H1 (cell line): ENCODE data around the gene SYNJ2. TPM values are rescaled to one million over a fixed set of nuclear protein-coding genes. Genes with fewer than 3 reads are reported as not detected.
A peak's percentile ranks its signal among the peaks of the same experiment; 100 is the strongest.

Experiments
- CTCF ChIA-PET: fragments of 300-600 bp; sonication (Branson Sonifier 250); formaldehyde crosslinking; loops from one replicate; lab custom pipeline; 2021; ENCODE audit not compliant: partially characterized antibody; lab: Charles Lee
- POLR2A ChIA-PET: fragments of 300-600 bp; sonication (Branson Sonifier 250); formaldehyde crosslinking; loops from one replicate; lab custom pipeline; 2021; ENCODE audit warnings: inconsistent platforms; ENCODE audit not compliant: partially characterized antibody; lab: Charles Lee
- DNase-seq, 2 experiments: peaks; one replicate each; pipeline versions ENCODE4 v3.0.0 to v3.0.0-alpha.2; 2010 to 2022; ENCODE audit warnings: low spot score in 2 of 2, low read depth in 1 of 2, mixed read lengths in 1 of 2
- FAIRE-seq: peaks from 2 replicates; lab custom pipeline; 2011; peaks lifted over from hg19 to GRCh38; lab: Jason Lieb, UNC
- H2AFZ ChIP-seq: 2 replicates; pipeline ENCODE4 v1.8.1; 2012; ENCODE audit warnings: low read length, inconsistent platforms
- H2AK5ac ChIP-seq: 2 replicates; pipeline ENCODE4 v1.6.1; 2013; ENCODE audit warnings: low read depth, low read length
- H2BK120ac ChIP-seq: replicated peaks from 2 replicates; pipeline ENCODE3; 2013; ENCODE audit warnings: low read depth, low read length, inconsistent platforms
- H2BK12ac ChIP-seq: 2 replicates; pipeline ENCODE4 v1.6.1; 2013; ENCODE audit warnings: low read depth, low read length
- H2BK15ac ChIP-seq: 2 replicates; pipeline ENCODE4 v1.6.1; 2013; ENCODE audit warnings: low read length
- H2BK20ac ChIP-seq: 2 replicates; pipeline ENCODE4 v1.6.1; 2013; ENCODE audit warnings: low read length
- H2BK5ac ChIP-seq: 2 replicates; pipeline ENCODE4 v1.6.1; 2013; ENCODE audit warnings: low read depth, low read length
- H3K14ac ChIP-seq: 2 replicates; pipeline ENCODE4 v1.6.1; 2013; ENCODE audit warnings: inconsistent platforms; ENCODE audit not compliant: insufficient read length
- H3K18ac ChIP-seq: 2 replicates; pipeline ENCODE4 v1.6.1; 2013; ENCODE audit warnings: low read length; ENCODE audit errors: extremely low read depth
- H3K23ac ChIP-seq: 2 replicates; pipeline ENCODE4 v1.6.1; 2013; ENCODE audit warnings: inconsistent platforms; ENCODE audit not compliant: insufficient read length
- H3K23me2 ChIP-seq: 2 replicates; pipeline ENCODE4 v1.6.1; 2013; ENCODE audit warnings: low read depth, low read length
- H3K27ac ChIP-seq: 2 replicates; pipeline ENCODE4 v1.6.1; 2011; ENCODE audit warnings: low read depth, low read length, inconsistent platforms
- H3K27me3 ChIP-seq, 4 experiments: replicated peaks in 1 of 4; 1 replicate in 1 of 4; 2 replicates in 3 of 4; pipeline versions ENCODE4 v1.6.1 to v1.8.1; 2011 to 2013; ENCODE audit warnings: low read length in 3 of 4, mild to moderate bottlenecking in 3 of 4, inconsistent platforms in 2 of 4, mixed read lengths in 2 of 4, moderate library complexity in 1 of 4; ENCODE audit not compliant: control insufficient read depth in 3 of 4, insufficient read depth in 3 of 4; ENCODE audit errors: extremely low read depth in 1 of 4
- H3K36me3 ChIP-seq, 4 experiments: 2 replicates each; pipeline versions ENCODE4 v1.6.1 to v1.8.1; 2011 to 2013; ENCODE audit warnings: mild to moderate bottlenecking in 4 of 4, low read length in 3 of 4, moderate library complexity in 2 of 4, control low read depth in 1 of 4, inconsistent platforms in 1 of 4; ENCODE audit not compliant: insufficient read depth in 4 of 4, control insufficient read depth in 2 of 4
- H3K4ac ChIP-seq: replicated peaks from 2 replicates; pipeline ENCODE3; 2013; ENCODE audit warnings: low read length, low read depth, mixed read lengths, inconsistent platforms; ENCODE audit not compliant: insufficient read length
- H3K4me1 ChIP-seq, 4 experiments: replicated peaks in 1 of 4; 1 replicate in 1 of 4; 2 replicates in 3 of 4; pipeline versions ENCODE4 v1.6.1 to v1.8.1; 2011 to 2013; ENCODE audit warnings: low read length in 3 of 4, inconsistent platforms in 2 of 4, mixed read lengths in 1 of 4; ENCODE audit not compliant: insufficient read depth in 4 of 4, control insufficient read depth in 3 of 4
- H3K4me2 ChIP-seq, 2 experiments: 2 replicates each; pipeline versions ENCODE4 v1.6.1 to v1.8.1; 2011 to 2013; ENCODE audit warnings: low read depth in 2 of 2, low read length in 2 of 2, control low read depth in 1 of 2, inconsistent platforms in 1 of 2, mild to moderate bottlenecking in 1 of 2; ENCODE audit not compliant: insufficient read depth in 1 of 2
- H3K4me3 ChIP-seq, 4 experiments: fragments of 200-600, 300-600 bp in 1 of 4; sonication (generic), shearing (Covaris generic), sonication (Bioruptor Twin) in 1 of 4; 2 replicates each; pipeline versions ENCODE4 v1.5.1 to v1.8.1; 2011 to 2016; ENCODE audit warnings: low read length in 4 of 4, low read depth in 3 of 4, control low read depth in 2 of 4, inconsistent platforms in 2 of 4, mild to moderate bottlenecking in 2 of 4, mixed read lengths in 1 of 4, moderate library complexity in 1 of 4; ENCODE audit not compliant: insufficient read depth in 2 of 4; ENCODE audit errors: extremely low read depth in 1 of 4
- H3K56ac ChIP-seq: replicated peaks from 2 replicates; pipeline ENCODE3; 2013; ENCODE audit warnings: low read depth, mild to moderate bottlenecking, mixed read lengths, low read length, inconsistent platforms; ENCODE audit not compliant: insufficient read length
- H3K79me1 ChIP-seq: 2 replicates; pipeline ENCODE4 v1.6.1; 2013; ENCODE audit warnings: low read depth, low read length, control low read depth
- H3K79me2 ChIP-seq, 2 experiments: 2 replicates each; pipeline versions ENCODE4 v1.6.1 to v1.8.1; 2012 to 2013; ENCODE audit warnings: low read length in 2 of 2, mild to moderate bottlenecking in 2 of 2, inconsistent platforms in 1 of 2; ENCODE audit not compliant: insufficient read depth in 2 of 2, control insufficient read depth in 1 of 2
- H3K9ac ChIP-seq, 4 experiments: replicated peaks in 1 of 4; 1 replicate in 1 of 4; 2 replicates in 3 of 4; pipeline versions ENCODE4 v1.6.1 to v1.8.1; 2011 to 2013; ENCODE audit warnings: low read depth in 3 of 4, low read length in 3 of 4, control low read depth in 2 of 4, mild to moderate bottlenecking in 2 of 4, moderate library complexity in 2 of 4, inconsistent platforms in 1 of 4; ENCODE audit errors: extremely low read depth in 1 of 4
- H3K9me3 ChIP-seq, 2 experiments: 2 replicates each; pipeline versions ENCODE4 v1.6.1 to v1.8.1; 2012 to 2013; ENCODE audit warnings: mild to moderate bottlenecking in 2 of 2, moderate library complexity in 2 of 2, control low read depth in 1 of 2, inconsistent platforms in 1 of 2, low read depth in 1 of 2, low read length in 1 of 2, mixed read lengths in 1 of 2; ENCODE audit not compliant: insufficient read depth in 2 of 2
- H4K20me1 ChIP-seq, 2 experiments: replicated peaks in 1 of 2; 2 replicates each; pipeline versions ENCODE3 to v1.8.1; 2011 to 2013; ENCODE audit warnings: inconsistent platforms in 2 of 2, low read length in 2 of 2, mild to moderate bottlenecking in 1 of 2; ENCODE audit not compliant: insufficient read depth in 2 of 2, control insufficient read depth in 1 of 2
- H4K5ac ChIP-seq: 2 replicates; pipeline ENCODE4 v1.6.1; 2013; ENCODE audit warnings: low read length, low read depth, mixed read lengths, inconsistent platforms; ENCODE audit not compliant: insufficient read length
- H4K8ac ChIP-seq: 2 replicates; pipeline ENCODE4 v1.8.0; 2013; ENCODE audit warnings: mild to moderate bottlenecking, moderate library complexity, low read length, inconsistent platforms; ENCODE audit not compliant: insufficient read depth; ENCODE audit errors: extremely low read depth
- H4K91ac ChIP-seq: replicated peaks from 2 replicates; pipeline ENCODE3; 2013; ENCODE audit warnings: low read length, mixed read lengths, inconsistent platforms; ENCODE audit not compliant: insufficient read length
- BCL11A ChIP-seq, 2 experiments: IDR thresholded peaks; one replicate each; pipeline ENCODE4 v1.6.1; 2011; ENCODE audit warnings: low read depth in 2 of 2, low read length in 2 of 2, mild to moderate bottlenecking in 2 of 2
- CTCF ChIP-seq, 3 experiments: IDR thresholded peaks; 1 replicate in 2 of 3; 2 replicates in 1 of 3; pipeline versions ENCODE4 v1.5.1 to v1.6.1; 2011; ENCODE audit warnings: low read length in 3 of 3, mild to moderate bottlenecking in 3 of 3, inconsistent platforms in 2 of 3, low read depth in 1 of 3, moderate library complexity in 1 of 3; ENCODE audit not compliant: insufficient read depth in 1 of 3; ENCODE audit errors: control extremely low read depth in 1 of 3
- GTF2F1 ChIP-seq: IDR thresholded peaks from 2 replicates; pipeline ENCODE4 v1.6.1; 2012; ENCODE audit warnings: low read depth, low read length, improper control_type of control experiment, borderline replicate concordance
- HDAC6 ChIP-seq: IDR thresholded peaks from one replicate; pipeline ENCODE4 v1.7.1; 2012; ENCODE audit warnings: low read depth, mild to moderate bottlenecking, inconsistent platforms, low read length, moderate library complexity
- NRF1 ChIP-seq: IDR thresholded peaks from 2 replicates; pipeline ENCODE4 v1.6.1; 2011; ENCODE audit warnings: mild to moderate bottlenecking, low read depth, low read length, improper control_type of control experiment
- POLR2AphosphoS5 ChIP-seq: IDR thresholded peaks from 2 replicates; pipeline ENCODE4 v1.6.1; 2011; ENCODE audit warnings: low read depth, low read length
- SIRT6 ChIP-seq: IDR thresholded peaks from one replicate; pipeline ENCODE4 v1.7.1; 2012; ENCODE audit warnings: low read length, inconsistent platforms
- SP2 ChIP-seq: IDR thresholded peaks from 2 replicates; pipeline ENCODE4 v1.6.1; 2012; ENCODE audit warnings: mild to moderate bottlenecking, low read length, inconsistent platforms
- TAF7 ChIP-seq: optimal IDR thresholded peaks from 2 replicates; pipeline ENCODE3; 2011; ENCODE audit warnings: low read depth, mild to moderate bottlenecking, inconsistent platforms, low read length, moderate library complexity, borderline replicate concordance
- WGBS, 2 experiments: shearing (Covaris generic) in 1 of 2; methylation state at CpG; one replicate each; pipeline versions ENCODE4 v1.1.6 to v1.1.7; 2013 to 2015; ENCODE audit warnings: low lambda C conversion rate in 2 of 2, mixed read lengths in 2 of 2, inconsistent platforms in 1 of 2, low coverage in 1 of 2, missing lambda C conversion rate in 1 of 2; ENCODE audit not compliant: insufficient replicate concordance in 2 of 2, insufficient coverage in 1 of 2, insufficient read length in 1 of 2; ENCODE audit errors: extremely low coverage in 1 of 2, missing lambda C conversion rate in 1 of 2; 5-methylcytosine and 5-hydroxymethylcytosine counted together
- polyA plus RNA-seq, 7 experiments: library from polyadenylated mRNA; depleted of rRNA in 3 of 7; stranded (reverse) in 5 of 7; unstranded in 2 of 7; fragments of >200 nt in 5 of 7; fragments of 200-250 nt in 2 of 7; gene quantifications; 1 replicate in 5 of 7; 2 replicates in 1 of 7; 4 replicates in 1 of 7; pipeline versions ENCODE4 v1.2.1 to v1.2.3, GENCODE V29; 2011 to 2013; ENCODE audit warnings: missing spikeins in 2 of 7, mixed read lengths in 2 of 7
- total RNA-seq: library from RNA; stranded (reverse); fragmentation: NEBNext Ultra II Directional; extraction: Animal tissue kit (Norgen Biotek cat#: 25700); gene quantifications from 2 replicates; pipeline ENCODE4 v1.2.1, GENCODE V29; 2021

The SYNJ2 gene
- total and polyA plus RNA-seq, 2 of the 8 experiments (the other 6 are each of a cell fraction or from before 2014, with no cell fraction given), result 3.7 to 13.9 TPM

- H3K79me1 ChIP-seq, result peaks cover 2% of the 10 kb centered on the region; the same call in 1 of the 2 replicates
- no peak overlapping the region; the same call in 1 of the 2 replicates for H4K8ac ChIP-seq
- no peak overlapping the region for H2AK5ac ChIP-seq
- H4K91ac ChIP-seq, result no peak overlapping the region
- no peak overlapping the region for H3K4me3 ChIP-seq
- H3K4ac ChIP-seq, result no peak overlapping the region
- no peaks in the 10 kb centered on the region for H3K79me2 ChIP-seq
- H3K9ac ChIP-seq, result no peak overlapping the region
- H3K4me2 ChIP-seq, result no peak overlapping the region
- H2BK12ac ChIP-seq, result no peak overlapping the region
- ChIA-PET CTCF (interaction anchor here (1.8 kb wide), 1 partner anchor 21 kb away, joined by 3 read pairs; no protein-coding TSS in a partner anchor), POLR2A (no interaction called here)
- H3K14ac ChIP-seq, result no peak overlapping the region
- no peaks in the 10 kb centered on the region for H3K9me3 ChIP-seq
- no peaks in the 10 kb centered on the region for H3K23me2 ChIP-seq
- no peak overlapping the region for H2BK120ac ChIP-seq
- no peak for DNase-seq
- no peaks in the 10 kb centered on the region for H3K36me3 ChIP-seq
- H3K23ac ChIP-seq, result no peak overlapping the region
- H3K18ac ChIP-seq, result no peak overlapping the region
- H3K56ac ChIP-seq, result peak overlapping the region; percentile 25
- 87% methylated on average over 10 of the region's 11 CpGs; no CpG with 5 or more reads in 1 of the 2 experiments for WGBS, 2 experiments
- FAIRE-seq, result no peak
- H3K27me3 ChIP-seq, result no peaks in the 10 kb centered on the region
- H2BK20ac ChIP-seq, result no peak overlapping the region
- H3K4me1 ChIP-seq, result peaks cover 4 to 15% (median 6%) of the 10 kb centered on the region in 4 experiments
- no peak overlapping the region for H2AFZ ChIP-seq
- H3K27ac ChIP-seq, result no peak overlapping the region
- H2BK15ac ChIP-seq, result no peak overlapping the region
- H4K20me1 ChIP-seq, result no peaks in the 10 kb centered on the region
- no peak overlapping the region for H2BK5ac ChIP-seq
- no peak overlapping the region for H4K5ac ChIP-seq
- TF ChIP-seq SIRT6 (no peak), POLR2AphosphoS5 (no peak), NRF1 (no peak), HDAC6 (no peak), GTF2F1 (no peak), CTCF (IDR thresholded peaks at IDR 0.05; ENCODE audit: control extremely low read depth in 1 of 3, insufficient read depth in 1 of 3, low read depth in 1 of 3, low read length in 3 of 3) (no peak), TAF7 (no peak), BCL11A (IDR thresholded peaks at IDR 0.05; ENCODE audit: low read depth in 2 of 2, low read length in 2 of 2) (no peak), SP2 (no peak)
Observed at GRCh38 chr6:158005626-158006180, 24.0 kb downstream of the SYNJ2 start.
